ENCODE results near the gene KATNAL2. TPM values are rescaled to one million over a fixed set of nuclear protein-coding genes. Genes with fewer than 3 reads are reported as not detected.

The KATNAL2 gene
- total RNA-seq, 2 donors from 2014 or later, result 4.2 to 6.4 TPM

DNA sequence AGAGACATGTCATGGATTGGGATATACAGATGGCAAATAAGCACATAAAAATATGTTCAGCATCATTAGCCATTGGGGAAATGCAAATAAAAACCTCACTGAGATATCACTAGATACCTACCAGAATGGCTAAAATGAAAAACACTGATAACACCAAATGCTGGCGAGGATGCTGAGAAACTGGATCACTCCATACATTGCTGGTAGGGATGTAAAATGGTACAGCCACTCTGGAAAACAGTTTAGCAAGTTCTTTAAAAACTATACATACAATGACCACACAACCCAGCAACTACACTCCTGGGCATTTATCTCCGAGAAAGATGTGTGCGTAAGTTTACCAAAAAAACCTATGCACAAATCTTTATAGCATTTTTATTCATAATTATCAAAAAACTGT, 14.0 kb upstream of the KATNAL2 start:
- Histone ChIP-seq H3K27ac (ENCODE audit: low read depth, low read length) (no peak overlapping the region), H3K36me3 (ENCODE audit: control insufficient read depth, insufficient read depth, low read length) (peaks cover 7% of the 10 kb centered on the region), H3K27me3 (ENCODE audit: control insufficient read depth, insufficient read depth, low read length, poor library complexity, severe bottlenecking) (no peaks in the 10 kb centered on the region), H3K4me3 (ENCODE audit: low read length) (no peak overlapping the region), H3K4me1 (ENCODE audit: control insufficient read depth, insufficient read depth, low read length) (no peaks in the 10 kb centered on the region), H3K9me3 (ENCODE audit: control insufficient read depth, low read length) (peaks cover 4% of the 10 kb centered on the region), H3K9ac (ENCODE audit: extremely low read depth, low read length, poor library complexity, severe bottlenecking) (no peak overlapping the region)
- Mint-ChIP-seq H3K4me1 (peaks cover 6% of the 10 kb centered on the region), H3K9me3 (peaks cover 3% of the 10 kb centered on the region), H3K27ac (no peak overlapping the region), H3K4me3 (no peak overlapping the region), H3K36me3 (ENCODE audit: low read depth) (peaks cover 37% of the 10 kb centered on the region), H3K27me3 (ENCODE audit: insufficient read depth) (no peaks in the 10 kb centered on the region)
- DNase-seq, result no peak
- TF ChIP-seq, protein P1, sequence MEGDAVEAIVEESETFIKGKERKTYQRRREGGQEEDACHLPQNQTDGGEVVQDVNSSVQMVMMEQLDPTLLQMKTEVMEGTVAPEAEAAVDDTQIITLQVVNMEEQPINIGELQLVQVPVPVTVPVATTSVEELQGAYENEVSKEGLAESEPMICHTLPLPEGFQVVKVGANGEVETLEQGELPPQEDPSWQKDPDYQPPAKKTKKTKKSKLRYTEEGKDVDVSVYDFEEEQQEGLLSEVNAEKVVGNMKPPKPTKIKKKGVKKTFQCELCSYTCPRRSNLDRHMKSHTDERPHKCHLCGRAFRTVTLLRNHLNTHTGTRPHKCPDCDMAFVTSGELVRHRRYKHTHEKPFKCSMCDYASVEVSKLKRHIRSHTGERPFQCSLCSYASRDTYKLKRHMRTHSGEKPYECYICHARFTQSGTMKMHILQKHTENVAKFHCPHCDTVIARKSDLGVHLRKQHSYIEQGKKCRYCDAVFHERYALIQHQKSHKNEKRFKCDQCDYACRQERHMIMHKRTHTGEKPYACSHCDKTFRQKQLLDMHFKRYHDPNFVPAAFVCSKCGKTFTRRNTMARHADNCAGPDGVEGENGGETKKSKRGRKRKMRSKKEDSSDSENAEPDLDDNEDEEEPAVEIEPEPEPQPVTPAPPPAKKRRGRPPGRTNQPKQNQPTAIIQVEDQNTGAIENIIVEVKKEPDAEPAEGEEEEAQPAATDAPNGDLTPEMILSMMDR (conservative IDR thresholded peaks at IDR 0.05), result no peak
- 96 to 100% methylated on average over 2 to 3 of the region's 3 CpGs for WGBS, 2 experiments (ENCODE audit: insufficient coverage in 1 of 2, insufficient read length in 1 of 2)

DNA sequence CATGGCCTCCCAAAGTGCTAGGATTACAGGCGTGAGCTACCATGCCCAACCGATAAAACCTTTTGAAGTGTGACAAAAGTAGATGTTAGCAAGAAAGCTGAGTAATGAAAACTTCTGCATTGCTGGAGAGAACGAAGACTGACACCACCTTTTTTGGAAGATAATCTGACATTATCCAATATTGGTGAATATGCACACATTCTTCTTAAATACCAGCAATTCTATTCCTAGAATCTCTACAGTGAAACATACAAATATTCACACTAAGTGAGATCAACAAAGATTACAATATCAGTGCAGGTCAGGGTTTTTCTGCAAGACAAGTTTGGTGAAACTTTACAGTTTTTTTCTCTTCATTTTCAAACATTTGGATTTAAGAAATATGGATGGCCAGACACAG, 7.9 kb upstream of the KATNAL2 start:
- Mint-ChIP-seq H3K4me1 (peaks cover 22% of the 10 kb centered on the region), H3K9me3 (peaks cover 3% of the 10 kb centered on the region), H3K27ac (no peak overlapping the region), H3K4me3 (no peak overlapping the region), H3K36me3 (ENCODE audit: low read depth) (peaks cover 17% of the 10 kb centered on the region), H3K27me3 (ENCODE audit: insufficient read depth) (no peaks in the 10 kb centered on the region)
- Histone ChIP-seq H3K9me3 (ENCODE audit: control insufficient read depth, low read length) (peaks cover 4% of the 10 kb centered on the region), H3K36me3 (ENCODE audit: control insufficient read depth, insufficient read depth, low read length) (no peaks in the 10 kb centered on the region), H3K27ac (ENCODE audit: low read depth, low read length) (no peak overlapping the region), H3K9ac (ENCODE audit: extremely low read depth, low read length, poor library complexity, severe bottlenecking) (no peak overlapping the region), H3K27me3 (ENCODE audit: control insufficient read depth, insufficient read depth, low read length, poor library complexity, severe bottlenecking) (no peaks in the 10 kb centered on the region), H3K4me3 (ENCODE audit: low read length) (no peak overlapping the region), H3K4me1 (ENCODE audit: control insufficient read depth, insufficient read depth, low read length) (no peaks in the 10 kb centered on the region)
- WGBS, 2 experiments (ENCODE audit: insufficient coverage in 1 of 2, insufficient read length in 1 of 2), result 92 to 100% methylated on average over 1 to 3 of the region's 3 CpGs
- no peak for DNase-seq
- TF ChIP-seq, protein P1 (conservative IDR thresholded peaks at IDR 0.05), result no peak

DNA sequence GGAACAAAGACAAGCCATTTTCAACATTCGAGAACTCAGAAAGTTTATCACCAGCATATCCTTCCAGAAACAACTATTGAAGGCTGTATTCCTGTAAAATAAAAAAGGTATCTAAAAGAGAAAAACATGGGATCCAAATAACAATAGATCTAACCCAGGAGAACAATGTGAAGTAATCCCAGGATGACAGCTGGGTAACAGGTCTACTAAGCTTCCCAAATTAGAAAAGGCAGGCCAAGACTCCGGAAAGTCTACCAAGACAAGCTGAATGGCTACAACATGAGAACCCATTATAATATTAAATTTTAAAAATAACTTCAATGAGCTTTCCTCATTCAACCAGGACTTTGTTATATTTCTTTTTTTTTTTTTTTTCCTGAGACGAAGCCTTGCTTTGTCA, 6.5 kb upstream of the KATNAL2 start:
- H3K36me3 Mint-ChIP-seq (ENCODE audit: low read depth), result peaks cover 15% of the 10 kb centered on the region
- Histone ChIP-seq H3K36me3 (ENCODE audit: control insufficient read depth, insufficient read depth, low read length) (no peaks in the 10 kb centered on the region), H3K4me1 (ENCODE audit: control insufficient read depth, insufficient read depth, low read length) (no peaks in the 10 kb centered on the region), H3K4me3 (ENCODE audit: low read length) (no peak overlapping the region), H3K27ac (ENCODE audit: low read depth, low read length) (no peak overlapping the region), H3K9me3 (ENCODE audit: control insufficient read depth, low read length) (peaks cover 4% of the 10 kb centered on the region), H3K27me3 (ENCODE audit: control insufficient read depth, insufficient read depth, low read length, poor library complexity, severe bottlenecking) (no peaks in the 10 kb centered on the region), H3K9ac (ENCODE audit: extremely low read depth, low read length, poor library complexity, severe bottlenecking) (no peak overlapping the region)
- no peak overlapping the region for H3K27ac Mint-ChIP-seq
- no peak for DNase-seq
- WGBS, 2 experiments (ENCODE audit: insufficient coverage in 1 of 2, insufficient read length in 1 of 2), result 83 to 98% methylated on average over 1 to 3 of the region's 3 CpGs
- no peaks in the 10 kb centered on the region for H3K27me3 Mint-ChIP-seq (ENCODE audit: insufficient read depth)
- H3K4me1 Mint-ChIP-seq, result peaks cover 34% of the 10 kb centered on the region
- no peak overlapping the region for H3K4me3 Mint-ChIP-seq
- TF ChIP-seq, protein P1 (conservative IDR thresholded peaks at IDR 0.05), result no peak
- peaks cover 3% of the 10 kb centered on the region for H3K9me3 Mint-ChIP-seq

Measured in endodermal cell (in vitro differentiated cells).